HEK293 (cell line): ENCODE data around the gene DNAAF8.

Experiments
- FEZF1 ChIP-seq: fragments of 450-650 bp; formaldehyde crosslinking; IDR thresholded peaks from 2 replicates; pipeline ENCODE4 v1.5.1; 2016; ENCODE audit warnings: missing biosample characterization, missing genetic modification characterization
- GLIS2 ChIP-seq: fragments of 450-650 bp; formaldehyde crosslinking; IDR thresholded peaks from 2 replicates; pipeline ENCODE4 v1.5.1; 2016; ENCODE audit warnings: missing biosample characterization, missing genetic modification characterization
- OVOL3 ChIP-seq: fragments of 450-650 bp; formaldehyde crosslinking; IDR thresholded peaks from 2 replicates; pipeline ENCODE4 v1.5.1; 2016; ENCODE audit warnings: missing biosample characterization, missing genetic modification characterization
- PRDM4 ChIP-seq: fragments of 450-650 bp; formaldehyde crosslinking; IDR thresholded peaks from 2 replicates; pipeline ENCODE4 v1.5.1; 2017; ENCODE audit warnings: missing biosample characterization, missing genetic modification characterization
- SCRT1 ChIP-seq: fragments of 450-650 bp; formaldehyde crosslinking; IDR thresholded peaks from 2 replicates; pipeline ENCODE4 v1.5.1; 2016; ENCODE audit warnings: missing biosample characterization, missing genetic modification characterization, borderline replicate concordance
- SP7 ChIP-seq: fragments of 450-650 bp; formaldehyde crosslinking; IDR thresholded peaks from 2 replicates; pipeline ENCODE4 v1.5.1; 2016; ENCODE audit warnings: missing biosample characterization, missing genetic modification characterization
- YY1 ChIP-seq: fragments of 450-650 bp; formaldehyde crosslinking; IDR thresholded peaks from 2 replicates; pipeline ENCODE4 v1.5.1; 2018; ENCODE audit warnings: missing biosample characterization, missing genetic modification characterization
- ZBTB20 ChIP-seq: fragments of 450-650 bp; formaldehyde crosslinking; IDR thresholded peaks from 2 replicates; pipeline ENCODE4 v1.5.1; 2016; ENCODE audit warnings: missing biosample characterization, missing genetic modification characterization
- ZBTB6 ChIP-seq: fragments of 450-650 bp; formaldehyde crosslinking; IDR thresholded peaks from 2 replicates; pipeline ENCODE4 v1.5.1; 2017; ENCODE audit warnings: missing biosample characterization, missing genetic modification characterization
- ZNF140 ChIP-seq: fragments of 450-650 bp; formaldehyde crosslinking; IDR thresholded peaks from 2 replicates; pipeline ENCODE4 v1.5.1; 2016; ENCODE audit warnings: missing biosample characterization, missing genetic modification characterization
- ZNF2 ChIP-seq: fragments of 450-650 bp; formaldehyde crosslinking; IDR thresholded peaks from 2 replicates; pipeline ENCODE4 v1.5.1; 2016; ENCODE audit warnings: missing biosample characterization, missing genetic modification characterization
- ZNF214 ChIP-seq: fragments of 450-650 bp; formaldehyde crosslinking; IDR thresholded peaks from 2 replicates; pipeline ENCODE4 v1.5.1; 2017; ENCODE audit warnings: missing biosample characterization, mild to moderate bottlenecking, missing genetic modification characterization, borderline replicate concordance
- ZNF223 ChIP-seq: fragments of 450-650 bp; formaldehyde crosslinking; IDR thresholded peaks from 2 replicates; pipeline ENCODE4 v1.5.1; 2016; ENCODE audit warnings: missing biosample characterization, missing genetic modification characterization
- ZNF341 ChIP-seq: fragments of 450-650 bp; formaldehyde crosslinking; IDR thresholded peaks from 2 replicates; pipeline ENCODE4; 2016; ENCODE audit warnings: low read depth, missing biosample characterization, missing genetic modification characterization
- ZNF398 ChIP-seq: fragments of 450-650 bp; formaldehyde crosslinking; IDR thresholded peaks from 2 replicates; pipeline ENCODE4 v1.5.1; 2017; ENCODE audit warnings: missing biosample characterization, missing genetic modification characterization
- ZNF555 ChIP-seq: fragments of 450-650 bp; formaldehyde crosslinking; conservative IDR thresholded peaks from 2 replicates; pipeline ENCODE4 v1.5.1; 2017; ENCODE audit warnings: missing biosample characterization, mild to moderate bottlenecking, missing genetic modification characterization, inconsistent platforms
- ZNF571 ChIP-seq: fragments of 450-650 bp; formaldehyde crosslinking; IDR thresholded peaks from 2 replicates; pipeline ENCODE4 v1.5.0; 2017; ENCODE audit warnings: missing biosample characterization, missing genetic modification characterization
- ZNF596 ChIP-seq: fragments of 450-650 bp; IDR thresholded peaks from 2 replicates; pipeline ENCODE4 v1.5.0; 2018; ENCODE audit warnings: missing biosample characterization, mild to moderate bottlenecking, missing genetic modification characterization, moderate library complexity
- ZNF623 ChIP-seq: fragments of 450-650 bp; formaldehyde crosslinking; IDR thresholded peaks from 2 replicates; pipeline ENCODE4 v1.5.1; 2016; ENCODE audit warnings: missing biosample characterization, missing genetic modification characterization
- ZNF645 ChIP-seq: fragments of 450-650 bp; formaldehyde crosslinking; IDR thresholded peaks from 2 replicates; pipeline ENCODE4; 2016; ENCODE audit warnings: missing biosample characterization, missing genetic modification characterization
- TF ChIP-seq, protein P1 (sequence below): fragments of 450-650 bp; formaldehyde crosslinking; optimal IDR thresholded peaks from 2 replicates; pipeline ENCODE3; 2016; ENCODE audit warnings: missing biosample characterization, mild to moderate bottlenecking, missing genetic modification characterization
- TF ChIP-seq, protein P2 (sequence below): fragments of 450-650 bp; formaldehyde crosslinking; IDR thresholded peaks from 2 replicates; pipeline ENCODE4 v1.5.1; 2016; ENCODE audit warnings: missing biosample characterization, missing genetic modification characterization
- TF ChIP-seq, protein P3 (sequence below): fragments of 450-650 bp; formaldehyde crosslinking; IDR thresholded peaks from 2 replicates; pipeline ENCODE4 v1.5.1; 2016; ENCODE audit warnings: missing biosample characterization, missing genetic modification characterization
- TF ChIP-seq, protein P4 (sequence below): fragments of 450-650 bp; formaldehyde crosslinking; IDR thresholded peaks from 2 replicates; pipeline ENCODE4 v1.5.0; 2017; ENCODE audit warnings: missing biosample characterization, missing genetic modification characterization, borderline replicate concordance

Gene DNAAF8

GRCh38 chr16:4734063-4734729, at the start of gene DNAAF8, which contains the start of gene ANKS3 (continued):
- TF ChIP-seq, protein P1, sequence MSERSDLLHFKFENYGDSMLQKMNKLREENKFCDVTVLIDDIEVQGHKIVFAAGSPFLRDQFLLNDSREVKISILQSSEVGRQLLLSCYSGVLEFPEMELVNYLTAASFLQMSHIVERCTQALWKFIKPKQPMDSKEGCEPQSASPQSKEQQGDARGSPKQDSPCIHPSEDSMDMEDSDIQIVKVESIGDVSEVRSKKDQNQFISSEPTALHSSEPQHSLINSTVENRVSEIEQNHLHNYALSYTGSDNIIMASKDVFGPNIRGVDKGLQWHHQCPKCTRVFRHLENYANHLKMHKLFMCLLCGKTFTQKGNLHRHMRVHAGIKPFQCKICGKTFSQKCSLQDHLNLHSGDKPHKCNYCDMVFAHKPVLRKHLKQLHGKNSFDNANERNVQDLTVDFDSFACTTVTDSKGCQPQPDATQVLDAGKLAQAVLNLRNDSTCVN (tag by site-specific recombination): peak; percentile 87
- TF ChIP-seq SCRT1 (tag by site-specific recombination) (no peak), ZNF214 (tag by site-specific recombination) (no peak), ZNF571 (tag by site-specific recombination) (no peak), ZBTB6 (tag by site-specific recombination) (peak; percentile 54; the same call in 1 of the 2 replicates), FEZF1 (tag by site-specific recombination) (no peak), ZNF223 (no peak), GLIS2 (tag by site-specific recombination) (peak; percentile 18; the same call in 1 of the 2 replicates), ZNF645 (tag by site-specific recombination) (no peak), ZNF140 (tag by site-specific recombination) (no peak), ZNF623 (no peak), PRDM4 (tag by site-specific recombination) (no peak), ZNF555 (no peak), ZNF341 (tag by site-specific recombination) (peak; percentile 94), ZNF398 (tag by site-specific recombination) (peak; percentile 78), SP7 (tag by site-specific recombination) (peak; percentile 64; the same call in 1 of the 2 replicates), ZBTB20 (tag by site-specific recombination) (peak; percentile 98), OVOL3 (tag by site-specific recombination) (no peak), ZNF2 (tag by site-specific recombination) (no peak), ZNF596 (peak; percentile 61; the same call in 1 of the 2 replicates), YY1 (tag by site-specific recombination) (peak; percentile 50)
- TF ChIP-seq, protein P2, sequence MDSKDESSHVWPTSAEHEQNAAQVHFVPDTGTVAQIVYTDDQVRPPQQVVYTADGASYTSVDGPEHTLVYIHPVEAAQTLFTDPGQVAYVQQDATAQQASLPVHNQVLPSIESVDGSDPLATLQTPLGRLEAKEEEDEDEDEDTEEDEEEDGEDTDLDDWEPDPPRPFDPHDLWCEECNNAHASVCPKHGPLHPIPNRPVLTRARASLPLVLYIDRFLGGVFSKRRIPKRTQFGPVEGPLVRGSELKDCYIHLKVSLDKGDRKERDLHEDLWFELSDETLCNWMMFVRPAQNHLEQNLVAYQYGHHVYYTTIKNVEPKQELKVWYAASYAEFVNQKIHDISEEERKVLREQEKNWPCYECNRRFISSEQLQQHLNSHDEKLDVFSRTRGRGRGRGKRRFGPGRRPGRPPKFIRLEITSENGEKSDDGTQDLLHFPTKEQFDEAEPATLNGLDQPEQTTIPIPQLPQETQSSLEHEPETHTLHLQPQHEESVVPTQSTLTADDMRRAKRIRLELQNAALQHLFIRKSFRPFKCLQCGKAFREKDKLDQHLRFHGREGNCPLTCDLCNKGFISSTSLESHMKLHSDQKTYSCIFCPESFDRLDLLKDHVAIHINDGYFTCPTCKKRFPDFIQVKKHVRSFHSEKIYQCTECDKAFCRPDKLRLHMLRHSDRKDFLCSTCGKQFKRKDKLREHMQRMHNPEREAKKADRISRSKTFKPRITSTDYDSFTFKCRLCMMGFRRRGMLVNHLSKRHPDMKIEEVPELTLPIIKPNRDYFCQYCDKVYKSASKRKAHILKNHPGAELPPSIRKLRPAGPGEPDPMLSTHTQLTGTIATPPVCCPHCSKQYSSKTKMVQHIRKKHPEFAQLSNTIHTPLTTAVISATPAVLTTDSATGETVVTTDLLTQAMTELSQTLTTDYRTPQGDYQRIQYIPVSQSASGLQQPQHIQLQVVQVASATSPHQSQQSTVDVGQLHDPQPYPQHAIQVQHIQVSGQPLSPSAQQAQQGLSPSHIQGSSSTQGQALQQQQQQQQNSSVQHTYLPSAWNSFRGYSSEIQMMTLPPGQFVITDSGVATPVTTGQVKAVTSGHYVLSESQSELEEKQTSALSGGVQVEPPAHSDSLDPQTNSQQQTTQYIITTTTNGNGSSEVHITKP (tag by site-specific recombination): peak; percentile 73
- TF ChIP-seq, protein P3, sequence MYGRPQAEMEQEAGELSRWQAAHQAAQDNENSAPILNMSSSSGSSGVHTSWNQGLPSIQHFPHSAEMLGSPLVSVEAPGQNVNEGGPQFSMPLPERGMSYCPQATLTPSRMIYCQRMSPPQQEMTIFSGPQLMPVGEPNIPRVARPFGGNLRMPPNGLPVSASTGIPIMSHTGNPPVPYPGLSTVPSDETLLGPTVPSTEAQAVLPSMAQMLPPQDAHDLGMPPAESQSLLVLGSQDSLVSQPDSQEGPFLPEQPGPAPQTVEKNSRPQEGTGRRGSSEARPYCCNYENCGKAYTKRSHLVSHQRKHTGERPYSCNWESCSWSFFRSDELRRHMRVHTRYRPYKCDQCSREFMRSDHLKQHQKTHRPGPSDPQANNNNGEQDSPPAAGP (tag by site-specific recombination): no peak; the same call in 1 of the 2 replicates
- TF ChIP-seq, protein P4, sequence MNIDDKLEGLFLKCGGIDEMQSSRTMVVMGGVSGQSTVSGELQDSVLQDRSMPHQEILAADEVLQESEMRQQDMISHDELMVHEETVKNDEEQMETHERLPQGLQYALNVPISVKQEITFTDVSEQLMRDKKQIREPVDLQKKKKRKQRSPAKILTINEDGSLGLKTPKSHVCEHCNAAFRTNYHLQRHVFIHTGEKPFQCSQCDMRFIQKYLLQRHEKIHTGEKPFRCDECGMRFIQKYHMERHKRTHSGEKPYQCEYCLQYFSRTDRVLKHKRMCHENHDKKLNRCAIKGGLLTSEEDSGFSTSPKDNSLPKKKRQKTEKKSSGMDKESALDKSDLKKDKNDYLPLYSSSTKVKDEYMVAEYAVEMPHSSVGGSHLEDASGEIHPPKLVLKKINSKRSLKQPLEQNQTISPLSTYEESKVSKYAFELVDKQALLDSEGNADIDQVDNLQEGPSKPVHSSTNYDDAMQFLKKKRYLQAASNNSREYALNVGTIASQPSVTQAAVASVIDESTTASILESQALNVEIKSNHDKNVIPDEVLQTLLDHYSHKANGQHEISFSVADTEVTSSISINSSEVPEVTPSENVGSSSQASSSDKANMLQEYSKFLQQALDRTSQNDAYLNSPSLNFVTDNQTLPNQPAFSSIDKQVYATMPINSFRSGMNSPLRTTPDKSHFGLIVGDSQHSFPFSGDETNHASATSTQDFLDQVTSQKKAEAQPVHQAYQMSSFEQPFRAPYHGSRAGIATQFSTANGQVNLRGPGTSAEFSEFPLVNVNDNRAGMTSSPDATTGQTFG (tag by site-specific recombination): no peak
